ENCODE results near the gene AURKA.
A peak's percentile ranks its signal among the peaks of the same experiment; 100 is the strongest.
"Not testable (repeated sequence)": the region's sequence is repeated elsewhere in the genome, so short reads cannot be mapped to it uniquely, and the experiment has no call there.

The AURKA gene

DNA sequence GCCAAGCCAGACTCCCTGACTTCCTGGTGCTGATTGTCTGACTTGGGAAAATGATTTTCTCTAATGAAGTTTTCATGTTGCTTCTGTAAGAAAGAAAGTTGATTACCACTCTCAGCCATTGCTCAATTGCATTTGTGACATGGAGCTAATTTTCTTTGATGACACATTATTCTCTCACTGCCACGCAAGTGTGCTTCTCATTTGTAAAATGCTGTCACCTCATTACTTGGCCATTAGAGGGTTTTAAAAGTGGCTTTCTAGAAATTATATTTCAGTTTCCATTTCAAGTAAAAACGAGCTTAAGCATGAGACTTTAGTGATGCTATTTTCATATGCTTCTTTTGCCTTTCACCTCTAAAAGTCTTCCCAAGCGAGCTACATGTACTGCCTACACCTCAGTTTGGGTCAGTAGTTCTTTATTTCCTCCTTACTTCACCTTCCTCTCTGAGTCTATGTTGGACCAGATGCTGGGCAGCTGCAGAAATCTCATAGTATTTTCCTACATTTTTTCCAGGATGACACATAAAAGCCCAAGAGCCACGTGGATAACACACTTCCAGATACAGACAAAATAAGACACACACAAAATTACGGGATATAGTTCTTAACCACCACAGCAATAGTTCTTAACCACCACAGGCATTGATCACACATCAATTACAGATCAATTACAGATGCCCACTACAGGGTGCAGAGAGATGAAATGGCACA is 39.5 kb downstream of the AURKA start:
- Histone ChIP-seq H3K27me3 (no peaks in the 10 kb centered on the region), H3K9me3 (no peaks in the 10 kb centered on the region), H3K4me3 (no peak overlapping the region), H3K27ac (no peak overlapping the region), H4K20me1 (no peaks in the 10 kb centered on the region), H3K36me3 (no peaks in the 10 kb centered on the region), H3K4me1 (peaks cover 7% of the 10 kb centered on the region; the same call in 1 of the 2 replicates), H3K9ac (no peak overlapping the region), H3K4me2 (no peak overlapping the region)
- TF ChIP-seq Cebpa-rat (IDR thresholded peaks at IDR 0.05): no peak

DNA sequence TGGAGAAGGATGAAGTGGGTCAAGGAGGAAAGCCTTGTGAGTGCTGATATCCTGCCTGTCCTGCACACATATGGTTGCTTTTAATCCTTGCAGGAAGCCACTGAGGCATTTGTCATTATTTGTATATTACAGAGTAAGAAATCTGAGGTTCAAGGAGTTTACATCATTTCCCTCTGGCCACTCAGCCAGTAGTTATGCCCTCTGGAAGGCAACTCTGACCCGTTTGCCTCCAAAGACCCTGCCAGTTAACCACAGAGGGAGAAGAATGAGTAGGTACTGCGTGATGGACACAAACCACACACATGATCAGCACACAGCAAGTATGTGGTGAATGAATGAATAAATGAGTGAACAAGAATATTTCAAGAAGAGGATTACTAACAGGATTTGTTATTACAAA is 41.2 kb downstream of the AURKA start:
- Histone ChIP-seq H4K20me1 (no peaks in the 10 kb centered on the region), H3K9me3 (no peaks in the 10 kb centered on the region), H3K27ac (no peak overlapping the region), H3K27me3 (no peaks in the 10 kb centered on the region), H3K9ac (no peak overlapping the region), H3K4me2 (no peak overlapping the region), H3K4me3 (no peak overlapping the region), H3K4me1 (peaks cover 3% of the 10 kb centered on the region; the same call in 1 of the 2 replicates), H3K36me3 (no peaks in the 10 kb centered on the region)
- TF ChIP-seq Cebpa-rat (IDR thresholded peaks at IDR 0.05): no peak

DNA sequence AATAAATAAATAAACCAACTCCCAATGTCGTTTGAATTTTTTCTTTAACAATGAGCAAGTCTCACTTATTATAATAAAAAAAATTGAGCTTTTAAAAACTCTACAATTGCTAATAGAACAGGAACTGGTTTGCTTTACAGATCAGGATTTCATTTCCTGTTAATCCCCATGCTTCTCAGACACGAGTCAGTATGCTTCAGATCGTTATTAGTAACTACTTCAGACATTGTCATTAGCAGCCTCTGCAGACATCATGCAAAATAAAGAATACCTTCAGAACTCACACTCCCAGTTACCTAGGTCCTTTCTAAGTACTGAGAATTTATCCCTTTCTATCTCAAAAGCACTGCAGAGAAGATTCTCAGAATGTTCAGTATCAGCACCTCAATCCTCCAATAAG is 43.3 kb downstream of the AURKA start:
- Histone ChIP-seq H3K4me1 (no peaks in the 10 kb centered on the region), H3K4me3 (no peak overlapping the region), H3K4me2 (no peak overlapping the region), H3K9ac (no peak overlapping the region), H3K27me3 (peaks cover 6% of the 10 kb centered on the region; the same call in 1 of the 2 replicates), H3K9me3 (no peaks in the 10 kb centered on the region), H3K27ac (no peak overlapping the region), H3K36me3 (no peaks in the 10 kb centered on the region), H4K20me1 (no peaks in the 10 kb centered on the region)
- TF ChIP-seq Cebpa-rat (IDR thresholded peaks at IDR 0.05): no peak

DNA sequence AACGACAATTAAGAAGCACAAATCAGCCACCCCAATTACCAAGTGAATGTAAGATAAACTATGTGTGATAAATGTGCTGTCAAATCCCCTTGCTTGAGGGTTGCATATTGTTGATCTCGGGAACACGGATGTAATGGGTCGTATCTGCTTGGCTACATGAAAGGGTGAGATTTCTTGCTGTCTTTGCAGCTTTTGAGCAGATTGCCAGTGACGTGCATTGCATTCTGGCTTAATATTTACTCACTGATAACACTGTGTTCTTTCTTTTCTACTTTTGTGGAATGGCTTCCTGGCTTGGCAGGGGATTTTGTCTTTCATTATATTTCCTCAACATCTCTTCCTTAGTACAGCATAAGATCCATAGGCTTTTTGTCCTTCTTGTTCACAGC is 43.7 kb downstream of the AURKA start:
- Histone ChIP-seq H3K36me3 (no peaks in the 10 kb centered on the region), H3K4me2 (no peak overlapping the region), H3K9me3 (no peaks in the 10 kb centered on the region), H3K4me1 (no peaks in the 10 kb centered on the region), H3K9ac (no peak overlapping the region), H3K27me3 (peaks cover 11% of the 10 kb centered on the region), H3K27ac (no peak overlapping the region), H3K4me3 (no peak overlapping the region), H4K20me1 (no peaks in the 10 kb centered on the region)
- no peak for TF ChIP-seq Cebpa-rat (IDR thresholded peaks at IDR 0.05)

DNA sequence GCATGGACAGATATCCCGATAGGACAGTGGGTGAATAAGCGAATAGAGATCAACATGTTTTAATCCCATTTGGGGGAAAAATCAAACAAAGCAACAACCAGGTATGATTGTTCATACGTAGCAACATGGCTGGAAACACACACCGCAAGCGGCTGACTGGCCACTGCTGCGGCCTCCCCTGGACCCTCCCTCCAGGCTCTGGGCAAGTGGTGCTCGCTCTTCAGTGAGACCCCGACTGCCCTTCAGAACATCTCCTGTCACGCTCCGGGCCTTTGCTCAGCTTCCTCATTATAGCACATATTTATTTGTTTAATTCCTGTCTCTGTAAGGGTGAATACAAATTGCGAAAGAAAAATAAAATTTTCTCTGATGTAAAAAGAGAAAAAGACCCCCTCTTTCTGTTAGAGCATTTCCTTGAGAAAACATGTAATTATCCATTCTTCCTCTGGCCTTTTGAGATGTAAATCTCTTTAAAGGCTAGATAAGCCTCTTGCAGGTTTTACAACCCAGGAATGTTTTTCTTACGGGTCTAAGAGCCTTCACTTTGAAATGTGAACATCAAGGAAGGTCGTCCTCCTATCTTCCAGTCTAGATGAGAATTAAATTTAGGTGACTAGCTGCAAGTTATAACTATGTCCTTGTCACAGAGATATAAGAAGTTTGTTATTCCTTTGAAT is 44.2 kb downstream of the AURKA start:
- no peaks in the 10 kb centered on the region for H3K36me3 ChIP-seq
- no peak overlapping the region for H3K4me2 ChIP-seq
- TF ChIP-seq Cebpa-rat (IDR thresholded peaks at IDR 0.05): no peak
- no peak overlapping the region for H3K27ac ChIP-seq
- no peaks in the 10 kb centered on the region for H3K9me3 ChIP-seq
- H3K9ac ChIP-seq: no peak overlapping the region
- H3K4me1 ChIP-seq: no peaks in the 10 kb centered on the region
- H3K27me3 ChIP-seq: peaks cover 14% of the 10 kb centered on the region
- no peaks in the 10 kb centered on the region for H4K20me1 ChIP-seq
- H3K4me3 ChIP-seq: no peak overlapping the region

DNA sequence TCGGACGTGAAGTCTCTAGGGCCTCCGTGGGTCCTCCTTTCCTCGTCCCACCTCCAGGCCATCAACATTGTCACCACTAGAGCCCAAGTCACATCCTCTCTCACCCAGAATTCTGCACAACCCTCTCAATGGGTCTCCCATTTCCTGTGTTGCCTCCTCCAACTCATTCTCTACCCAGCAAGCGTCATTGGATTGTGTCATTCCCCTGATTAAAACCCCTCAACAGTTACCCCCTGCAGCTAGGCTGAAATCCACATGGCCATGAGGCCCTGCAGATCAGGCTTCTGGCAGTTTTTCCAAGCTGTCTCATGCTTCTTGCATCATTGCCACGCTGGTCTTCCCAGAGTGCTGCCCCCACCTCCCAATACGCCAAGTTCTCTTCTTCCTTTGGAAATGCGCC is 46.1 kb downstream of the AURKA start:
- Histone ChIP-seq H3K27ac (no peak overlapping the region), H3K36me3 (no peaks in the 10 kb centered on the region), H3K4me1 (no peaks in the 10 kb centered on the region), H3K9me3 (no peaks in the 10 kb centered on the region), H3K9ac (no peak overlapping the region), H3K4me3 (no peak overlapping the region), H3K27me3 (peaks cover 14% of the 10 kb centered on the region), H3K4me2 (no peak overlapping the region), H4K20me1 (no peaks in the 10 kb centered on the region)
- TF ChIP-seq Cebpa-rat (IDR thresholded peaks at IDR 0.05): no peak

DNA sequence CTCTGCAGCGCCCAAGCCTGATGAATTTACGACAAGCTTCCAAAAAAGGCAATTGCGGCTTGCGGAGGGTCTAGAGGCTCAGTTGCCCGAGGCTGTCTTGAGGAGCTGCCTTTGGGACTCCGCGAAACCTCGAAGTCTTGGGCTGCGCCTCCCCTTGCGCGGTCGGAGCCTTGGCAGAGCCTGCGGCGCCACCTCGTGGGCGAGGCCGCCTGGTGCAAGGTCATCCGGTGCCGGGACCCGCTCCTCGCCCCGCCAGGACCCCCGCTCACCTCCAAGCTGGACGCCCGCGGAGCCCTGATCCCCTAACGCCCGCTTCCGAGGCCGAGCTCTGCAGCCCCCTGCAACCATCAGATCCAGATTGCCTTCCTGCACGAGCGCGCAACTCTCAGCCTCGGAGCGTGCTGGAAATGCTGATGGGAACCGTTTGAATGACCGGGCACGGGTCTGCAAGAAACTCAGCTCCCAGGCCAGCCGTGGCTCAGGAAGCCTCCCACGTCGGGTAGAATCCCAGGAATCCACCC is 48.1 kb downstream of the AURKA start:
- no peaks in the 10 kb centered on the region for H3K9me3 ChIP-seq
- peaks cover 14% of the 10 kb centered on the region for H3K27me3 ChIP-seq
- no peak overlapping the region for H3K9ac ChIP-seq
- peak overlapping the region; percentile 40 for H3K4me2 ChIP-seq
- no peak for TF ChIP-seq Cebpa-rat (IDR thresholded peaks at IDR 0.05)
- no peaks in the 10 kb centered on the region for H4K20me1 ChIP-seq
- H3K36me3 ChIP-seq: no peaks in the 10 kb centered on the region
- no peak overlapping the region for H3K27ac ChIP-seq
- no peak overlapping the region for H3K4me3 ChIP-seq
- H3K4me1 ChIP-seq: no peaks in the 10 kb centered on the region

DNA sequence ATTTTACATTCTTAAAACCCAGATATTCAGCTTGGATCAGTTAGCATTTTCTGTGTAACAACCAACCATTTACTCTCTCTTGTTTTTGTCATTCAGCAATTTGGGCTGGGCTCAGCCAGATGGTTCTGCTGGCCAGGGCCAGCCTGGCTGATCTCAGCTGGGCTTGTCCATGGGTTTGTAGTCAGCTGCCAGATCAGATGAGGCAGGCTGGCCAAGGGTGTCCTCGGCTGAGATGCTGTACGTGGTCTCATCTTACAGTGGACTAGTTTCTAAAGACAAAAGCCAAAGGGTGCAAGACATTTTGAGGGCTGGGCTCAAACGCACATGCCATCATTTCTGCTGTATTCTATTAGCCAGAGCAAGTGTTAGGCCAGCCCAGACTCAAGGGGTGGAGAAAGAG is 49.2 kb downstream of the AURKA start:
- H4K20me1 ChIP-seq: no peaks in the 10 kb centered on the region
- no peak overlapping the region for H3K4me3 ChIP-seq
- TF ChIP-seq Cebpa-rat (IDR thresholded peaks at IDR 0.05): no peak
- H3K27me3 ChIP-seq: peaks cover 14% of the 10 kb centered on the region
- no peaks in the 10 kb centered on the region for H3K9me3 ChIP-seq
- no peak overlapping the region for H3K4me2 ChIP-seq
- H3K36me3 ChIP-seq: no peaks in the 10 kb centered on the region
- H3K27ac ChIP-seq: no peak overlapping the region
- no peak overlapping the region for H3K9ac ChIP-seq
- no peaks in the 10 kb centered on the region for H3K4me1 ChIP-seq

DNA sequence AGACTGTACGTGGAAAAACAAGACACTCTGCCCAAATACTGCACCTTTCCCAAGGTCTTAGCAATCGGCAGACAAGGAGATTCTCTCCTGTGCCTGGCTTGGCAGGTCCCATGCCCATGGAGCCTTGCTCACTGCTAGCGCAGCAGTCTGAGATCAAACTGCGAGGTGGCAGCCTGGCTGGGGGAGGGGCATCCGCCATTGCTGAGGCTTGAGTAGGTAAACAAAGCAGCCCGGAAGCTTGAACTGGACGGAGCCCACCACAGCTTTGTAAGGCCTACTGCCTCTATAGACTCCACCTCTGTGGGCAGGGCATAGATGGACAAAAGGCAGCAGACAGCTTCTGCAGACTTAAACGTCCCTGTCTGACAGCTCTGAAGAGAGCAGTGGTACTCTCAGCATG is 55.3 kb downstream of the AURKA start:
- not testable (repeated sequence) for H3K9ac ChIP-seq, H3K27me3 ChIP-seq, H3K27ac ChIP-seq, H3K4me2 ChIP-seq, H3K4me1 ChIP-seq, H4K20me1 ChIP-seq, H3K36me3 ChIP-seq, H3K4me3 ChIP-seq
- H3K9me3 ChIP-seq: peaks cover 16% of the 10 kb centered on the region

DNA sequence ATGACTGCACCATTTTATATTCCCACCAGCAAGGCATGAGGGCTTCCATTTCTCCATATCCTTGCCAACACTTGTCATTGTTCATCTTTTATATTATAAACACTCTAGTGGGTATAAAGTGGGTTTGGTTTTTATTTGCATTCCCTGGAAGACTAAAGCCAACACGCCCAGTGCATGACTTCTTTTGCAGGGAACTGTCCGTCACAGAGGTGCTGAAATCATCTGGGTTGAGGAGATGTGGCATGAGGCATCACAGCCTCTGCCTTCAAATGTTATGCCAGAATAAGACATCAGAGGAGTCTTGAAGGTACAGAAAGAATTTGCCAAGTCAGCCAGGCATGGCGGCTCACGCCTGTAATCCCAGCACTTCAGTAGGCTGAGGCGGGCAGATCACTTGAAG is 63.2 kb downstream of the AURKA start:
- Histone ChIP-seq H3K4me3 (no peak overlapping the region), H3K27ac (no peak overlapping the region), H3K9me3 (no peaks in the 10 kb centered on the region), H3K36me3 (no peaks in the 10 kb centered on the region), H3K4me1 (no peaks in the 10 kb centered on the region), H3K4me2 (no peak overlapping the region), H3K27me3 (no peaks in the 10 kb centered on the region), H4K20me1 (no peaks in the 10 kb centered on the region), H3K9ac (no peak overlapping the region)
- no peak for TF ChIP-seq Cebpa-rat (IDR thresholded peaks at IDR 0.05)

Data from BLaER1 (cell line).